ENCODE measurements around the gene AUTS2. TPM values are rescaled to one million over a fixed set of nuclear protein-coding genes. Genes with fewer than 3 reads are reported as not detected.

The AUTS2 gene
- polyA plus RNA-seq, 3 donors = 0.08 to 0.35 TPM; not detected in 1

DNA sequence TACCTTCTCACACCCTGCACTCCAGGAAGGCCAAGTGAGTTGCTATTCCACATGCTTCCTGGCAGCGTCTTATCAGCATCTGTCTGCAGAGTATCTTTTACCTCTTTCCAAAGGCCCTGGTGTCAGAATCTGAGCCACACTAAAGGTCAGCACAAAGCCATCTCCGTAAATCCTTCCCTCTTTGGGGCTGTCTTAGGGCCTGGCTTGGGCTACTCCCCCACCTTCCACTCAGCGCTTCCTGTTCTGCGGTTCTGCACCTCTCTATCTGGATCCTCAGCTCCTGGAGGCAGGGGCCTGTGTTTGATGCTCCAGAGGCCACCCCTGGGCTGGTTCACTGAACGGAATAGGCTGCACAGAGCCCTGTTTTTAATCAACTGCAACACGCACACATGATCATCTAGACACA is 1198.8 kb downstream of the AUTS2 start:
- intact Hi-C loops (cut with micrococcal nuclease) = no loop called here
- Histone ChIP-seq H3K27me3 (ENCODE audit: control insufficient read depth in 2 of 2, insufficient read depth in 2 of 2, low read length in 2 of 2) (no peaks in the 10 kb centered on the region), H3K4me3 (replicated peaks in 1 of 3; ENCODE audit: low read depth in 2 of 3, low read length in 3 of 3) (no peak overlapping the region), H3K36me3 (replicated peaks in 1 of 2; ENCODE audit: control insufficient read depth in 1 of 2, insufficient read depth in 2 of 2, low read length in 2 of 2) (no peaks in the 10 kb centered on the region), H4K20me1 (ENCODE audit: insufficient read depth, low read length) (no peaks in the 10 kb centered on the region), H3K79me2 (ENCODE audit: insufficient read depth, low read length) (no peaks in the 10 kb centered on the region), H3K27ac (ENCODE audit: low read depth in 1 of 2, low read length in 2 of 2) (no peak overlapping the region), H3K4me1 (ENCODE audit: control insufficient read depth in 1 of 2, insufficient read depth in 2 of 2, low read length in 2 of 2) (no peaks in the 10 kb centered on the region), H2AFZ (ENCODE audit: insufficient read depth, low read depth, low read length, poor library complexity, severe bottlenecking) (no peak overlapping the region), H3K9me3 (replicated peaks in 1 of 2; ENCODE audit: control insufficient read depth in 1 of 2, insufficient read depth in 1 of 2, low read length in 2 of 2) (peaks cover 30 to 33% of the 10 kb centered on the region in 2 donors), H3K9ac (ENCODE audit: insufficient read depth, low read length, poor library complexity, severe bottlenecking) (no peak overlapping the region), H3K4me2 (replicated peaks; ENCODE audit: extremely low read depth, low read length, poor library complexity, severe bottlenecking) (no peak overlapping the region)
- Mint-ChIP-seq H3K36me3 (no peaks in the 10 kb centered on the region), H3K27me3 (ENCODE audit: low read depth in 3 of 3) (peaks cover 0 to 4% (median 1%) of the 10 kb centered on the region in 3 donors), H3K4me1 (peaks cover 2% of the 10 kb centered on the region), H3K4me3 (no peak overlapping the region), H3K27ac (no peak overlapping the region), H3K9me3 (peaks cover 19 to 33% (median 28%) of the 10 kb centered on the region in 7 donors)
- TF ChIP-seq, protein P1, sequence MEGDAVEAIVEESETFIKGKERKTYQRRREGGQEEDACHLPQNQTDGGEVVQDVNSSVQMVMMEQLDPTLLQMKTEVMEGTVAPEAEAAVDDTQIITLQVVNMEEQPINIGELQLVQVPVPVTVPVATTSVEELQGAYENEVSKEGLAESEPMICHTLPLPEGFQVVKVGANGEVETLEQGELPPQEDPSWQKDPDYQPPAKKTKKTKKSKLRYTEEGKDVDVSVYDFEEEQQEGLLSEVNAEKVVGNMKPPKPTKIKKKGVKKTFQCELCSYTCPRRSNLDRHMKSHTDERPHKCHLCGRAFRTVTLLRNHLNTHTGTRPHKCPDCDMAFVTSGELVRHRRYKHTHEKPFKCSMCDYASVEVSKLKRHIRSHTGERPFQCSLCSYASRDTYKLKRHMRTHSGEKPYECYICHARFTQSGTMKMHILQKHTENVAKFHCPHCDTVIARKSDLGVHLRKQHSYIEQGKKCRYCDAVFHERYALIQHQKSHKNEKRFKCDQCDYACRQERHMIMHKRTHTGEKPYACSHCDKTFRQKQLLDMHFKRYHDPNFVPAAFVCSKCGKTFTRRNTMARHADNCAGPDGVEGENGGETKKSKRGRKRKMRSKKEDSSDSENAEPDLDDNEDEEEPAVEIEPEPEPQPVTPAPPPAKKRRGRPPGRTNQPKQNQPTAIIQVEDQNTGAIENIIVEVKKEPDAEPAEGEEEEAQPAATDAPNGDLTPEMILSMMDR (IDR thresholded peaks at IDR 0.05) = no peak
- WGBS (ENCODE audit: insufficient coverage) = 4% methylated on average over 6 of the region's 6 CpGs
- DNase-seq = no peak

DNA sequence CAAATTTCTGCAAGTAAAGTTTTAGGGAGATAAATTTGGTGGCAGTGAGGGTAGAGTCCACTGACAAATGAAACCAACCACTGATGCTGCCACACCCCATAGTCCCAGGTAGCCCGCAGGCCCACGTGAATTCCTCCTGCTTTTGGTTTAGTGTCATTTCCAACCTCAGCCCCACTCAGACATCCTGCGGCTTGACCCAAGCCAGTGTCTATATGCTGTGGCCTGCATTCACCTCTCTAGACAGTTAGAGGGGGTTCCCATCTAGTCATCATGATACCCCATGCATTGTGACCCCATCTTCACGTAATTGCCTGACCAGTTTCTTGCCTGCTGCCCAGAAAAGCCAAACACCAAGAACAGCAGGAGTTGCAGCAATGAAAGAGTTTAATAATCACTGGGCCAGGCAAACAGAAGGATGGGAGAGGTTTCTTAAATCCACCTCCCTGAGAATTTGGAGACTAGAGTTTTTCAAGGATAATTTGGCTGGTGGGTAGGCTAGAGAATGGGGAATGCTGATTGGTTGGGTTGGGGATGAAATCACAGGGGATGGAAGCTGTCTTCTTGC is 1201.6 kb downstream of the AUTS2 start:
- Histone ChIP-seq H3K9me3 (replicated peaks in 1 of 2; ENCODE audit: control insufficient read depth in 1 of 2, insufficient read depth in 1 of 2, low read length in 2 of 2) (peaks cover 36 to 40% of the 10 kb centered on the region in 2 donors), H3K4me2 (replicated peaks; ENCODE audit: extremely low read depth, low read length, poor library complexity, severe bottlenecking) (no peak overlapping the region), H3K27ac (ENCODE audit: low read depth in 1 of 2, low read length in 2 of 2) (no peak overlapping the region), H3K79me2 (ENCODE audit: insufficient read depth, low read length) (no peaks in the 10 kb centered on the region), H2AFZ (ENCODE audit: insufficient read depth, low read depth, low read length, poor library complexity, severe bottlenecking) (no peak overlapping the region), H3K36me3 (replicated peaks in 1 of 2; ENCODE audit: control insufficient read depth in 1 of 2, insufficient read depth in 2 of 2, low read length in 2 of 2) (no peaks in the 10 kb centered on the region), H4K20me1 (ENCODE audit: insufficient read depth, low read length) (no peaks in the 10 kb centered on the region), H3K4me3 (replicated peaks in 1 of 3; ENCODE audit: low read depth in 2 of 3, low read length in 3 of 3) (no peak overlapping the region), H3K4me1 (ENCODE audit: control insufficient read depth in 1 of 2, insufficient read depth in 2 of 2, low read length in 2 of 2) (no peaks in the 10 kb centered on the region), H3K27me3 (ENCODE audit: control insufficient read depth in 2 of 2, insufficient read depth in 2 of 2, low read length in 2 of 2) (no peaks in the 10 kb centered on the region), H3K9ac (ENCODE audit: insufficient read depth, low read length, poor library complexity, severe bottlenecking) (no peak overlapping the region)
- TF ChIP-seq, protein P1 (IDR thresholded peaks at IDR 0.05) = no peak
- Mint-ChIP-seq H3K9me3 (peaks cover 19 to 37% (median 33%) of the 10 kb centered on the region in 7 donors), H3K27me3 (ENCODE audit: low read depth in 3 of 3) (peaks cover 0 to 4% (median 1%) of the 10 kb centered on the region in 3 donors), H3K27ac (no peak overlapping the region), H3K4me1 (peaks cover 2% of the 10 kb centered on the region), H3K4me3 (no peak overlapping the region), H3K36me3 (no peaks in the 10 kb centered on the region)
- 92% methylated on average over 2 of the region's 4 CpGs for WGBS (ENCODE audit: insufficient coverage)
- intact Hi-C loops (cut with micrococcal nuclease) = no loop called here
- DNase-seq = no peak

Data from CD14-positive monocyte (primary cell).